Upper lobe of right lung (tissue), 1 donor: ENCODE data around the gene ROMO1. TPM values are rescaled to one million over a fixed set of nuclear protein-coding genes. Genes with fewer than 3 reads are reported as not detected.

Experiments
- ATAC-seq: fragments of 200-7000 bp; cut with Tn5 transposase; one replicate; pipeline ENCODE4 v1.9.1; 2020; ENCODE audit warnings: mild to moderate bottlenecking, moderate library complexity
- DNase-seq: peaks from one replicate; pipeline ENCODE4 v3.0.0-alpha.2; 2020
- H3K27ac ChIP-seq: fragments of 200-600 bp; one replicate; pipeline ENCODE4 v1.8.0; 2022
- H3K27me3 ChIP-seq: fragments of 200-600 bp; one replicate; pipeline ENCODE4 v1.8.0; 2022; ENCODE audit warnings: mild to moderate bottlenecking
- H3K36me3 ChIP-seq: fragments of 200-600 bp; one replicate; pipeline ENCODE4 v1.8.0; 2022
- H3K4me1 ChIP-seq: fragments of 200-600 bp; one replicate; pipeline ENCODE4 v1.8.0; 2022
- H3K4me3 ChIP-seq: fragments of 200-600 bp; one replicate; pipeline ENCODE4 v1.8.0; 2022; ENCODE audit warnings: mild to moderate bottlenecking
- H3K9me3 ChIP-seq: fragments of 200-600 bp; one replicate; pipeline ENCODE4 v1.8.0; 2022
- CTCF ChIP-seq: fragments of 200-600 bp; IDR thresholded peaks from one replicate; pipeline ENCODE4 v1.8.0; 2022; ENCODE audit warnings: antibody characterized with exemption
- intact Hi-C: fragments of 100-400 bp; cut with DNase I; formaldehyde crosslinking; loops from one replicate; pipeline ENCODE4 v1.11.0; 2022
- total RNA-seq: library from RNA; stranded (reverse); fragmentation: NEBNext Ultra II Directional; extraction: Animal tissue kit (Norgen Biotek cat#: 25700); gene quantifications from one replicate; pipeline ENCODE4 v1.2.1, GENCODE V29; 2021
- donor health status: DM: no; HTN: yes; CAD: no; lungs with severe emphysema.

The ROMO1 gene
- total RNA-seq, 1 donor from 2014 or later = 77.9 TPM

- H3K4me3 ChIP-seq = no peak overlapping the region
- no peak for ATAC-seq
- no peak for TF ChIP-seq CTCF
These were observed 35.8 kb downstream of the ROMO1 start for GRCh38 chr20:35734777-35735649.

GRCh38 chr20:35735826-35736470 is 36.7 kb downstream of the ROMO1 start:
- no peak for DNase-seq
- Histone ChIP-seq H3K27ac (no peak overlapping the region), H3K9me3 (no peaks in the 10 kb centered on the region), H3K27me3 (no peaks in the 10 kb centered on the region), H3K36me3 (peaks cover 98% of the 10 kb centered on the region), H3K4me1 (peaks cover 69% of the 10 kb centered on the region), H3K4me3 (no peak overlapping the region)
- no peak for ATAC-seq
- intact Hi-C loops = no loop called here
- TF ChIP-seq CTCF = no peak

More at GRCh38 chr20:35734777-35735649, 35.8 kb downstream of the ROMO1 start:
- DNase-seq = no peak
- peaks cover 74% of the 10 kb centered on the region for H3K4me1 ChIP-seq
- no peaks in the 10 kb centered on the region for H3K27me3 ChIP-seq
- H3K9me3 ChIP-seq = no peaks in the 10 kb centered on the region
- intact Hi-C loops = no loop called here
- H3K36me3 ChIP-seq = peaks cover 100% of the 10 kb centered on the region
- H3K27ac ChIP-seq = no peak overlapping the region

- Histone ChIP-seq H3K27ac (no peak overlapping the region), H3K27me3 (no peaks in the 10 kb centered on the region), H3K36me3 (peaks cover 79% of the 10 kb centered on the region), H3K9me3 (no peaks in the 10 kb centered on the region), H3K4me3 (no peak overlapping the region), H3K4me1 (peaks cover 56% of the 10 kb centered on the region)
- TF ChIP-seq CTCF = no peak
- ATAC-seq = no peak
- intact Hi-C loops = no loop called here
- no peak for DNase-seq
These were observed 38.7 kb downstream of the ROMO1 start for GRCh38 chr20:35737865-35738333.

- peaks cover 60% of the 10 kb centered on the region for H3K4me1 ChIP-seq
- peaks cover 72% of the 10 kb centered on the region for H3K36me3 ChIP-seq
- H3K4me3 ChIP-seq = no peak overlapping the region
- H3K27me3 ChIP-seq = no peaks in the 10 kb centered on the region
- no peak overlapping the region for H3K27ac ChIP-seq
- no peak for TF ChIP-seq CTCF
- intact Hi-C loops = no loop called here
- DNase-seq (no peak), ATAC-seq (no peak)
- no peaks in the 10 kb centered on the region for H3K9me3 ChIP-seq
These were observed 39.4 kb downstream of the ROMO1 start for GRCh38 chr20:35738410-35739179.

- peak; percentile 23 for TF ChIP-seq CTCF
- Histone ChIP-seq H3K27ac (no peak overlapping the region), H3K36me3 (peaks cover 63% of the 10 kb centered on the region), H3K9me3 (no peaks in the 10 kb centered on the region), H3K4me1 (peaks cover 58% of the 10 kb centered on the region), H3K4me3 (peak overlapping the region; percentile 79), H3K27me3 (no peaks in the 10 kb centered on the region)
- ATAC-seq (no peak), DNase-seq (no peak)
- intact Hi-C loops = no loop called here
These were observed 40.3 kb downstream of the ROMO1 start for GRCh38 chr20:35739294-35740163.
